ENCODE measurements around the gene CTXN1.
"Not testable (repeated sequence)": the region's sequence is repeated elsewhere in the genome, so short reads cannot be mapped to it uniquely, and the experiment has no call there.

The CTXN1 gene

DNA sequence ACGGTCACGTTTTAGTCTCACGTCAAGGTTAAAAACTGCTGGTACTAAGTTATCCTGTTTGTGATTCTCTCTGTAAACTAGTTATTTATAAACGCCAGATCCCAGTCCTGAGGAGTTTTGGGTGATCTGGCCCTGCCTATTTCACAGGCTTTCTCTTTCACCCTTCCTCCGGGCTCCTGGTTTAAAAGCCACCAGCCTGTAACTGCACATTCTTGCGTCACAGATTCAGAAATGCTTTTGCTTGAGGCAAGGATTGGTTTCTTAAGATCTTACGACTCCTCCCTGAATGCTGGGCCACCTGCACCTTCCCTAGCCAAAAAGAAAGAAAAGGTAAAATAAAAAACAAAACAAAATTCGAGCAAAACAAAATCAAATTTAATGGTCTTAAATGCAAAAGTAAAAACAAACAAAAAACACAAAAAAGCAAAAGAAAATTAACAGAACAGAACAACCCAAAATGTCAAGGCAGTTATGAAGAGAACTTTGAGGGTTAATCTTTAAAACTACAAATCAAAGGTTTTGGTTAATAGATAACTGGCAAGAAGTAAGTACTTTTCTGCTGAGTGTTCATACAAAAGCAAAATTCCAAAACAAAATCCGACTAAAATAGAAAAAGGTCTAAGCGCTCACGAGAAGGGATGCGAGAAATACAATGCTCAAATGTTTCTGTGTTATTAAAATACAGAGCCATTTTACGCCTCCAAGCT lies 36.1 kb upstream of the CTXN1 start:
- Histone ChIP-seq H3K4me2 (ENCODE audit: low read length) (no peak overlapping the region), H3K4me3 (ENCODE audit: low read length) (no peak overlapping the region), H3K36me3 (ENCODE audit: control insufficient read depth, low read length) (peaks cover 71% of the 10 kb centered on the region), H3F3A (ENCODE audit: control insufficient read depth, insufficient read depth) (peaks cover 12% of the 10 kb centered on the region), H3K27me3 (ENCODE audit: control insufficient read depth, low read length) (no peaks in the 10 kb centered on the region), H3K9me2 (replicated peaks; ENCODE audit: control insufficient read depth, low read length) (no peaks in the 10 kb centered on the region), H3K9me3 (ENCODE audit: control insufficient read depth, insufficient read depth, low read length) (no peaks in the 10 kb centered on the region), H4K20me1 (ENCODE audit: control insufficient read depth, insufficient read depth, low read depth, low read length) (no peaks in the 10 kb centered on the region), H3K4me1 (ENCODE audit: control insufficient read depth, low read length) (no peaks in the 10 kb centered on the region), H3K79me2 (ENCODE audit: control insufficient read depth, low read length) (no peaks in the 10 kb centered on the region), H3K27ac (ENCODE audit: low read depth, low read length) (no peak overlapping the region)
- TF ChIP-seq EZH2phosphoT487 (IDR thresholded peaks at IDR 0.05; ENCODE audit: borderline replicate concordance, low read length): no peak
- TF ChIP-seq, protein P1, sequence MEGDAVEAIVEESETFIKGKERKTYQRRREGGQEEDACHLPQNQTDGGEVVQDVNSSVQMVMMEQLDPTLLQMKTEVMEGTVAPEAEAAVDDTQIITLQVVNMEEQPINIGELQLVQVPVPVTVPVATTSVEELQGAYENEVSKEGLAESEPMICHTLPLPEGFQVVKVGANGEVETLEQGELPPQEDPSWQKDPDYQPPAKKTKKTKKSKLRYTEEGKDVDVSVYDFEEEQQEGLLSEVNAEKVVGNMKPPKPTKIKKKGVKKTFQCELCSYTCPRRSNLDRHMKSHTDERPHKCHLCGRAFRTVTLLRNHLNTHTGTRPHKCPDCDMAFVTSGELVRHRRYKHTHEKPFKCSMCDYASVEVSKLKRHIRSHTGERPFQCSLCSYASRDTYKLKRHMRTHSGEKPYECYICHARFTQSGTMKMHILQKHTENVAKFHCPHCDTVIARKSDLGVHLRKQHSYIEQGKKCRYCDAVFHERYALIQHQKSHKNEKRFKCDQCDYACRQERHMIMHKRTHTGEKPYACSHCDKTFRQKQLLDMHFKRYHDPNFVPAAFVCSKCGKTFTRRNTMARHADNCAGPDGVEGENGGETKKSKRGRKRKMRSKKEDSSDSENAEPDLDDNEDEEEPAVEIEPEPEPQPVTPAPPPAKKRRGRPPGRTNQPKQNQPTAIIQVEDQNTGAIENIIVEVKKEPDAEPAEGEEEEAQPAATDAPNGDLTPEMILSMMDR (IDR thresholded peaks at IDR 0.05; ENCODE audit: low read depth, low read length, poor library complexity, severe bottlenecking): no peak

DNA sequence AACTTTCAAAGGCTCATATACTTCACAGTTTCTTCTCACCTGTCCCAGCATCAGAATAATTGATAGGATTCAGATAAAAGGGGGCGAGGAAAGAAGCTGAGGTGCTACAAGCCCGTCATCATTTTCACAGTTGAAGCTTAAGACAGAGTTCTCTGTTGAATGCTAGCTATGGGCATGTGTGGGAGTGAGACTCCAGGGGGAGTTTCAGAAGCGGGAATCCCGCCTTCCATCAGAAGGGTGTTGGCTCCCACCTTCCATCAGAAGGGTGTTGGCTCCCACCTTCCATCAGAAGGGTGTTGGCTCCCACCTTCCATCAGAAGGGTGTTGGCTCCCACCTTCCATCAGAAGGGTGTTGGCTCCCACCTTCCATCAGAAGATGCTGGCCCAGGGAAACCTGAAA lies 35.1 kb upstream of the CTXN1 start:
- H3K79me2 ChIP-seq (ENCODE audit: control insufficient read depth, low read length); H3K4me2 ChIP-seq (ENCODE audit: low read length); H3K9me3 ChIP-seq (ENCODE audit: control insufficient read depth, insufficient read depth, low read length); H3K27me3 ChIP-seq (ENCODE audit: control insufficient read depth, low read length); H3K27ac ChIP-seq (ENCODE audit: low read depth, low read length); H3K9me2 ChIP-seq (replicated peaks; ENCODE audit: control insufficient read depth, low read length); H3K4me3 ChIP-seq (ENCODE audit: low read length); H4K20me1 ChIP-seq (ENCODE audit: control insufficient read depth, insufficient read depth, low read depth, low read length); H3K4me1 ChIP-seq (ENCODE audit: control insufficient read depth, low read length): not testable (repeated sequence)
- H3F3A ChIP-seq (ENCODE audit: control insufficient read depth, insufficient read depth): peaks cover 12% of the 10 kb centered on the region
- peaks cover 63% of the 10 kb centered on the region for H3K36me3 ChIP-seq (ENCODE audit: control insufficient read depth, low read length)

DNA sequence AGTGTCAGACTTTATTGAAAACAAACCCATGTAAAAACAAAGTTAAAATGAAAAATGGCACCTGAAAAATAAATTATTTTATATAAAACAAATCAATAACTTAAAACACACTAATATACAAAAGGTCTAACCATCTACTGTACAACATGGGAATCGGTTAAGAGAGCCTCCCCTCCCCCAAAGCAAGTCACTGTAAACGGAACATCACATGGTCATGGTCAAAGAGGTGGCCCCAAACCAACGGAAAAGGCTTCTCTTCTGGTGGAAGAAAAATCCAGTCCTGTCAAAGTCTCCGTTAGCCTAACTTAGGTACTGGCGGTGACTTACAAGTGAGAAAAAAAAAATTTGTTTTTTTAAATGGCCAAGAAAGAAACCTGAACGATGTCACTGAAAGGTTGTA lies 33.3 kb upstream of the CTXN1 start:
- Histone ChIP-seq H3K79me2 (ENCODE audit: control insufficient read depth, low read length) (no peaks in the 10 kb centered on the region), H3K9me3 (ENCODE audit: control insufficient read depth, insufficient read depth, low read length) (no peaks in the 10 kb centered on the region), H3K9me2 (replicated peaks; ENCODE audit: control insufficient read depth, low read length) (no peaks in the 10 kb centered on the region), H3K27ac (ENCODE audit: low read depth, low read length) (no peak overlapping the region), H4K20me1 (ENCODE audit: control insufficient read depth, insufficient read depth, low read depth, low read length) (no peaks in the 10 kb centered on the region), H3F3A (ENCODE audit: control insufficient read depth, insufficient read depth) (peaks cover 12% of the 10 kb centered on the region), H3K4me3 (ENCODE audit: low read length) (no peak overlapping the region), H3K4me2 (ENCODE audit: low read length) (no peak overlapping the region), H3K27me3 (ENCODE audit: control insufficient read depth, low read length) (no peaks in the 10 kb centered on the region), H3K36me3 (ENCODE audit: control insufficient read depth, low read length) (peaks cover 45% of the 10 kb centered on the region), H3K4me1 (ENCODE audit: control insufficient read depth, low read length) (no peaks in the 10 kb centered on the region)
- TF ChIP-seq EZH2phosphoT487 (IDR thresholded peaks at IDR 0.05; ENCODE audit: borderline replicate concordance, low read length): no peak
- TF ChIP-seq, protein P1 (IDR thresholded peaks at IDR 0.05; ENCODE audit: low read depth, low read length, poor library complexity, severe bottlenecking): no peak

DNA sequence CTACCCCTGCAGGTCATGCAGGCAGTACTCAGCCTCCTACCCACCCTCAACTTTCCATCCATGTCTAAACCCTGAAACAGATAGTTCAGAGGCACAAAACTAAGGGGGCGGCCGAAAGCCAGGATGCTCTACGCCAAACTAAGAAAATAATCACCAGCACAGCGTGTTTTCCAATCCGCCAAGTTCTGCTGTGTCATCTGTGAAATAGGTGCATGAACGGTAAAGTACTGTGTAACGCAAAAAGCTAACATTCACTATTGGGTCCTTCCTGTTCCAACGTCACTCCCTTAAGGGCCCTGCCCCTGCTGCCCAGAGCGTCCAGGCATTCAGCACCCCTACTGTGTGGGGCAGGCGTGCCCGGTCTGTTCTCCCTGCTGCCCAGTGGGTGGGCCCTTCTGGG lies 29.8 kb upstream of the CTXN1 start:
- TF ChIP-seq EZH2phosphoT487 (IDR thresholded peaks at IDR 0.05; ENCODE audit: borderline replicate concordance, low read length): no peak
- TF ChIP-seq, protein P1 (IDR thresholded peaks at IDR 0.05; ENCODE audit: low read depth, low read length, poor library complexity, severe bottlenecking): no peak
- no peak overlapping the region for H3K27ac ChIP-seq (ENCODE audit: low read depth, low read length)
- no peaks in the 10 kb centered on the region for H3K9me2 ChIP-seq (replicated peaks; ENCODE audit: control insufficient read depth, low read length)
- no peaks in the 10 kb centered on the region for H3K27me3 ChIP-seq (ENCODE audit: control insufficient read depth, low read length)
- no peaks in the 10 kb centered on the region for H3K9me3 ChIP-seq (ENCODE audit: control insufficient read depth, insufficient read depth, low read length)
- no peak overlapping the region for H3K4me2 ChIP-seq (ENCODE audit: low read length)
- H3K36me3 ChIP-seq (ENCODE audit: control insufficient read depth, low read length): peaks cover 10% of the 10 kb centered on the region
- no peak overlapping the region for H3K4me3 ChIP-seq (ENCODE audit: low read length)
- H4K20me1 ChIP-seq (ENCODE audit: control insufficient read depth, insufficient read depth, low read depth, low read length): no peaks in the 10 kb centered on the region
- H3K79me2 ChIP-seq (ENCODE audit: control insufficient read depth, low read length): no peaks in the 10 kb centered on the region
- H3K4me1 ChIP-seq (ENCODE audit: control insufficient read depth, low read length): no peaks in the 10 kb centered on the region
- peaks cover 9% of the 10 kb centered on the region for H3F3A ChIP-seq (ENCODE audit: control insufficient read depth, insufficient read depth)
